SW 1271 (cell line): ENCODE results near the gene PYGB.
"Not testable (repeated sequence)": the region's sequence is repeated elsewhere in the genome, so short reads cannot be mapped to it uniquely, and the experiment has no call there.

ENCODE experiments used
- DNase-seq, 2 experiments: peaks; one replicate each; lab custom pipeline; 2025; lab: John Stamatoyannopoulos, UW

PYGB gene

DNA sequence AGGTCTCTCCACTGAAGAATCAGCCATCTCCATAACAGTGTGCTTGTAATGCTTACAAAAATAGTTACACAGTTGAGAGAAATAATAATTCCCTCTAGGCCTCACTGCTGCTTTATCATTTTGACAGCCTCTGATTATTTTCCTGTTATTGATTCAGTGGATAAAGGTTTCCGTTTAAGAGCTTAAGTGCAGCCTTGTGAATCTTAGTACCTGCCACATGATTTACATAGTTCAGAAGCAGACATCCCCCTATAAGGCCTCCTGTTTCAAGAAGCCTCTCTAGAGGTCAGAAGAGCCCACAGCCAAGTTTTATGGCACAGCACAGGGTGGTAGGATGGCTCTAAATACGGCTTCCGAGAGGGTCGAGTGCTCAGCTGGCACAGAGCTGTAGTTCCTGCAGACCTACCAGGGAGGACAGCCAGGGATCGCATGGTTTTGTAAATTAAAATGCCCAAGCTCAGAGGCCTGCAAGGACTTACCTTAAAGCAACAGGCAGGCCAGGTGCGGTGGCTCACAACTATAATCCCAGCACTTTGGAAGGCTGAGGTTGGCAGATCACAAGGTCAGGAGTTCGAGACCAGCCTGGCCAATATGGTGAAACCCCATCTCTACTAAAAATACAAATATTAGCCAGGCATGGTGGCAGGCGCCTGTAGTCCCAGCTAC lies 17.6 kb upstream of the PYGB start:
- DNase-seq, result no peak

DNA sequence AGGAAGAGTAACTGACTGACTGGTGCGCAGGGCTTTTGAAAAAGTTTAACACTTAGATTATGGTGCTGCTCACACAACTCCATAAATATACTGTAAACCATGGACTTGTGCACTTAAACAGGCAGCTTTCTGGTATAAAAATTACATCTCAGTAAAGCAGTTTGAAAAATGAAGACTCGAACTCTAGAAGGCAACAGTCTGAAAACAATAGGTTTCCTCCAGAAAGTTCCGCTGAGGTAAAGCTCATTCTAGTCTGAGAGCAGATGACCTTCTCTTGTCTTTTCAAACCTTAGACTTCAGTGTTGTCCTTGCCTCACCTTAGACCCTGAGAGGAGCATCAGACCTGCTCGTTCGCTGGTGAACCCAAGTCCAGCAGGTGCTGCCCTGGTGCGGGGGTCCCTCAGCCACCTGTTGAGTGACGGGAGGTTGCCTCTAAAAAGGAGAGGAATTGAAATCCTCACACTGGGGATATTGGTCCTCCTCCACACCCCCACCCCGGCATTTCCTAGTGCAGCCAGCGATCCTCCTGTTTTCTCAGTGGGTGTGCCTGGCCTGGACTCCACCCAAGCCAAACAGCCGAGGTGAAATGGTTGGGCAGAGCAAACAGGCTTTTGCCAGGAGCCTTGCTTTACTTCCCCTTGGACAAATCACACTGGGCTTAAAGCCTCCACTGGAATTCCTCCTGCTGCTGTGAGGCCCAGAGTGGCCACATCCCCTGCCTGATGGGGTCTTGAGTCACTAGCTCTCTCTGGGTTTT lies 14.7 kb upstream of the PYGB start:
- peak in 1 of 2 experiments; percentile 21 for DNase-seq

DNA sequence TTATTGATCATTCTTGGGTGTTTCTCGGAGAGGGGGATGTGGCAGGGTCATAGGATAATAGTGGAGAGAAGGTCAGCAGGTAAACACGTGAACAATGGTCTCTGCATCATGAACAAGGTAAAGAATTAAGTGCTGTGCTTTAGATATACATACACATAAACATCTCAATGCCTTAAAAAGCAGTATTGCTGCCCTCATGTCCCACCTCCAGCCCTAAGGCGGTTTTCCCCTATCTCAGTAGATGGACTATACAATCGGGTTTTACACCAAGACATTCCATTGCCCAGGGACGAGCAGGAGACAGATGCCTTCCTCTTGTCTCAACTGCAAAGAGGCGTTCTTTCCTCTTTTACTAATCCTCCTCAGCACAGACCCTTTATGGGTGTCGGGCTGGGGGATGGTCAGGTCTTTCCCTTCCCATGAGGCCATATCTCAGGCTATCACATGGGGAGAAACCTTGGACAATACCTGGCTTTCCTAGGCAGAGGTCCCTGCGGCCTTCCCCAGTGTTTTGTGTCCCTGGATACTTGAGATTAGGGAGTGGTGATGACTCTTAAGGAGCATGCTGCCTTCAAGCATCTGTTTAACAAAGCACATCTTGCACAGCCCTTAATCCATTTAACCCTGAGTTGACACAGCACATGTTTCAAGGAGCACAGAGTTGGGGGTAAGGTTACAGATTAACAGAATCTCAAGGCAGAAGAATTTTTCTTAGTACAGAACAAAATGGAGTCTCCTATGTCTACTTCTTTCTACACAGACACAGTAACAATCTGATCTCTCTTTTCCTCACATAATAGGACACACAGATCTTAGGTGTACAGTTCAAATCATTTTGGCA lies 13.7 kb upstream of the PYGB start:
- not testable (repeated sequence) for DNase-seq

DNA sequence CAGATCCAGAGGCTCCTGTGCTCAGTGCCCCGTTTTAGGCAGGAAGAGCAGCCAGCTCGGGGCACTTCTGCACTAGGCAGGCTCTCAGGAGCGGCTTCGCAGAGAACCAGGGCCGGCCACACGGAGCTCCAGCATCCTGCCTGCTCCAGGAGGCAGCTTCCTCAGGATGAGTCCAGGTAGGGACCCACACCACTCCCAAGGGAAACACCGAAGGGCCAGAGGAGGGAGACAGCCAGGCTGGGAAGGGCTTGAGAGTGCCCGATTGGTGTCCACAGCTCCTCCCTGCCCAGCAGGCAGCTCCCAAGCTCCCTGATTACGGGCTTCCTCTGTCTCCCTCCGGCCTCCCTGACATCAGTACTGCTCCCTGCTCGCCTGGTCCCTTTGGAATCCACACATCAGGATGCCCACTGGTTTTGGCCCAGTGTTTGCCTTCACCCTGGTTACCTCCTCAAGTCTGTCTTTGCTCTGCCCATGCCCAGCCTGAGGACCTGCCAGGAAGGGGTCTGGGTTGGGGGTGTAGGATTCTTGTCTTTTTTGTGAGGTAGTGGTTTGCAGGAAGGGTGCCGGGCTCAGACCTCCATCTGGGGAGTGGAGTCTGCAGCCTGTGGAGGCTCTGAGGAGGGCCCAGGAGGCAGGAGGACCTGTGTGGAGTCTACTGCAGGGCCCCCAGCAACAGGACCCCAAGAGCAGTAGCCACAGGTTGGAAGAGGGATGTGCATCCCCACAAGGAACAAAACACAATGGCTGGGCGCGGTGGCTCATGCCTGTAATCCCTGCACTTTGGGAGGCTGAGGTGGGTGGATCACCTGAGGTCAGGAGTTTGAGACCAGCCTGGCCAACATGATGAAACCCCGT lies 11.2 kb upstream of the PYGB start:
- DNase-seq, result no peak

DNA sequence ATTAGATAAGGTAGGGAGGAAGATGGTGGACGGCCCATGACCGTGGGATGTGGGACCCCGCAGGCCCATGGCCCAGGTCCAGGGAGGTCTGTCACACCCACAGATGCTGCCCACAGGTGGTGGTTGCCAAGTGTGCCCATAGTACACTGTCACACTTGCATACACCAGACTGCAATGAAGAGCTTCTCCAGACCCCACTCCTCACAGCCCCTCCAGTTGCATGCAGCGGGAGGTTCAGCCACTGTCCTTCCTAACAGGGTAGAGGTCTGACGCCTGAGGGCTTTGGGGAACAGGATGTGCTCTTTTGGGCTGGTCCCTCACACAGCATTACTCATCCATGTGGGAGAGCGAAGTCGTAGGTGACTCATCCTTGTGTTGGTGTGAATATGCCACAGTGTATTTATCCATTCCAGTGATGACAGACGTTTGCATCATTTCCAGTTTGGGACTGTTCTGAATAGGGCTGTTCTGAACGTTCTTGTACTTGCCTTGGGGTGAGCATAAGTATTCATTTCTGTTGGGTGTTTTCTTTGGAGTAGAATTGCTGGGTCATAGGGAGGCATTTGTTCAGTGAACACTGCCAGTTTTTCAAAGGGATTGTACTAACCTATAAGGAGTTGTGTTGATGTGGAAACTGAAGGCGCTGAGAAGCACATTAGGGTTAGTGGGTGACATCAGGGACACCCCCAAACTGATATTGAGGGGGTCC lies 10.1 kb upstream of the PYGB start:
- peak; percentile 97 to 99 for DNase-seq

DNA sequence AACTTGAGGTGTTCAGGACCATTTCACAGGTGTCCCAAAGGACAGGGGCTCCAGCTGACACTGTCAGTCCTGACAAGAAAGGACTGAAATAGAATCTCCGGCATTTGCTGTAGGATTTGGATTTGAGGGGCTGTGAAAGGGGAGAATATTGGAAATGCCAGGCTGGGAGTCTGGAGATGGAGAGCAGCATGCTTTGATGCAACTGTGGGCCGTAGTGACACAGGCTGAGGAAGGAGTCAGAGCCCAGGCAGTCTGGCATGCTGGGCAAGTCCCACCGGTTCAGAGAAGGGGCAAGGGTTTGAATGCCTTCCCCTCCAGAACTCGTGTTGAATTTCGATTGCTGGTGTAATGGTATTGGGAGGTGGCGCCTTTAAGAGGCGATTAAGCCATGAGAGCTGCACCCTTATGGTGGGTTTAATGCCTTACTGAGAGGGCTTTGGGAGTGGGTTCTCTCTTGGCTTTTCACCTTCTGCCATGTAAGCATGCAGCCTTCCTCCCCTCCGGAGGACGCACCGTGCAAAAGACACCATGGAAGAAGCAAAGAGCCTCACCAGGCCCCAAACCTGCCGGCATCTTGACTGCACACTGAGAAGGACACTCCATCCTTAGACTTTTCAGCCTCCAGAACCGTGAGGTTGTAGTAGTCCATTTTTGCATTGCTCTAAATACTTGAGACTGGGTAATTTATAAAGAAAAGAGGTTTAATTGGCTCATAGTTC lies 9.4 kb upstream of the PYGB start:
- DNase-seq, result no peak

DNA sequence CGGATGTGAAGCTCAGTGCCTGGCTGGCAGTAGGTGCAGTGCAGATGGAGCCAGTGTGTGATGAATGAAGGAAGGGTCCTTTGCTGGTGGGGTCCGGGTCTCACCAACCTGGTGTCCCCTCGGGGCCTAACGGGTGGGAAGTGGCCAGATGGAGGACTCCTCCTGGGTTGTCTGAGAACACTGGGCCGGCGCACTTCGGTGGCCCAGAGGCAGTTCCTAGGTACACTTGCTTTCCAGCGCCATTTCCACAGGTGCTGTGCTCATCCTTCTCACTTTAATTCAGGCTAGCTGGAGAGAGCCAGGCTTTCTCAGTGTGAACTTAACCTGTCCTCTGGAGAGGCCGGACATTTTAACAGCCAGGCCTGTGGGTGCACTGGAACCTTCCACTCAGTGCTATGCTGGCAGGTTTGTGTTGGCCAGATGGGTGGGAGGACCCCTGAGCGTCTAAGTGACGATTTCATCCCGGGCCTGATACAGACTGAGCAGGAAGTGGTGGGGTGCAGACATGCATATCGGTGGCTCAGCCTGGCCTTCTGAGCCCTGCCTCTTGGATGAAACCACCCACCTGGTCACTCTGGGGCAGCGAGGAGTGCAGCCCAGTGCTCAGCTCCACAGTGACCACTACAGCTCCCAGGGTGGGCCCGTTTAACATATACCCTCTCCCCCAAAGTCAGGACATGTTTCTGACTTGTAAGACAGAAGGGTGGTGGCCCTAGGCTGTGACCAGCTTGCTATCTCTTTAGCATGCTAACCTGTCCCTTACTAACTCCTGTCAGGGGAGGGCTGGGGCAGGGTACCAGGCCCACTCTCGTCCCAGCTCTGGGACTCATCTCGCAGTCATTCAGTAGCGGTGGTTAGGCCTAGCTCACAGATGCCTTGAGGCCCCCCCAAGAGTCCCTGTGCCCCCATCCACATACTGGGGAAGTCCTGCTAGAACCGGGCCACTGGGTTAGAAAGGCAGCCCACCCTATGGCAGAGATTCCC lies 8.2 kb upstream of the PYGB start:
- DNase-seq, result no peak

DNA sequence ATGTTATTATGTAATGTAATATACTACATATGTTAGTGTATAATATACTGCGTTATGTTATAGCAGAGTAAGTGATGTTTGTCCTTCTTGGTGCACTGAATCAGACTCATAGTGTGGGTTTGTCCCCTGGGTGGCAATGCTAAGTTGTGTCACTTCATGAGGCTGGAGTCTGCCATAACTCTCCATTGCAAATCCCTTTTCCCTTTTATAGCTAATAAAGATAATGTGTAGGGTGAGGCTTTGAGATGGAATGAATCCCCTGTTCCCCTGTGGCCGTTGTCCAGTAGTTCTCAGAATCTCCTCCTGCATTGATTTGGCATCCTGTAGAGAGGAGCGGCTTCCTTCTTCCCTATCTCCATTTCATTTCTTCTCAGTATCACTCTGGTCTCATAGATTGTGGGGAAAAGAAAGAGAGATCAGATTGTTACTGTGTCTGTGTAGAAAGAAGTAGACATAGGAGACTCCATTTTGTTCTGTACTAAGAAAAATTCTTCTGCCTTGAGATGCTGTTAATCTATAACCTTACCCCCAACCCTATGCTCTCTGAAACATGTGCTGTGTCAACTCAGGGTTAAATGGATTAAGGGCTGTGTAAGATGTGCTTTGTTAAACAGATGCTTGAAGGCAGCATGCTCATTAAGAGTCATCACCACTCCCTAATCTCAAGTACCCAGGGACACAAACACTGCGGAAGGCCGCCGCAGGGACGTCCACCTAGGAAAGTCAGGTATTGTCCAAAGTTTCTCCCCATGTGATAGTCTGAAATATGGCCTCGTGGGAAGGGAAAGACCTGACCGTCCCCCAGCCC lies 6.8 kb upstream of the PYGB start:
- DNase-seq, result not testable (repeated sequence)

DNA sequence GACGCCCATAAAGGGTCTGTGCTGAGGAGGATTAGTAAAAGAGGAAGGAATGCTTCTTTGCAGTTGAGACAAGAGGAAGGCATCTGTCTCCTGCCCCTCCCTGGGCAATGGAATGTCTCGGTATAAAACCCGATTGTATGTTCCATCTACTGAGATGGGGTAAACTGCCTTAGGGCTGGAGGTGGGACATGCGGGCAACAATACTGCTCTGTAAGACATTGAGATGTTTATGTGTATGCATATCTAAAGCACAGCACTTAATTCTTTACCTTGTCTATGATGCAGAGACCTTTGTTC lies 6.3 kb upstream of the PYGB start:
- DNase-seq, result not testable (repeated sequence)

DNA sequence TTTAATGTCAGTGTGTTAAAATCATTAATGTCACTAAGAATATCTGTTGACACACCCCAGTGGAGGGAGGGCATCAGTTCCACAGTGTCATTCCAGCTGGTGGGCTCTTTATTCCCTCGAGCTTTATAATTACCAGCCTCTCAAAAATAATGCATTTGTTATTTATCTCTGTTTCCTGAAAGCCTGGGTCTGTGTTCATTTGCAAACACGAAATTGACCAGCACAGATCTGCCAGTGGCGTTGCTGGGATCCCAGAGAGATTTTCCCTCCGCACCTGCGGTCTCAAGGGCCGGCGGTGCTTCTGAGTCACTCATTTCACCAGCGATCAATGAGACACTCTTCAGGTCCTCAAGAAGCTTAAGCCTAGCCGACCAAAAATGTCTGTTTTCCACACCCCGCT lies 5.7 kb upstream of the PYGB start:
- DNase-seq, result no peak

DNA sequence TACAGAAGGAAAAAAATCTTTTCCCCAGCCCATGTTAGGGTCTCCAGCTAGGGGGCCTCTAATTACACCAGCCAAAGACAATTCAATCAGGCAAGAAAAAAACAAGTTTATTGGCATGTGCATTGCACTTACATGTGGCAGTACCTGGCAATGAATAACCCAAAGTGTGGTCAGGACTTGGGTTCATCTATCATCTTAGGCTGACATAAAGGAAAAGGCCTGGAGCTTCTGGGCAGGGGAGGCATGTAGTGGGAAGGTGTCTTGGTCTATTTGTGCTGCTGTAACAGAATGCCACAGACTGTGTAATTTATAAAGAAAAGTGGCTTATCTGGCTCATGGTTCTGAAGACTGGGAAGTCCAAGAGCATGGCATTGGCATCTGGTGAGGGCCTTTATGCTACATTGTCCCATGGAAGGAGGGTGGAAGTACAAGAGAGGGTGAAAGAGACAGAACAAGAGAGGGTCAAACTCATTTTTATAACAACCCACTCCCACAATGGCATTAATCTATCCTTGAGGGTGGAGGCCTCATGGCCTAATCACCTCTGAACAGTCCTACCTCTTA lies 4.4 kb upstream of the PYGB start:
- DNase-seq, result no peak

DNA sequence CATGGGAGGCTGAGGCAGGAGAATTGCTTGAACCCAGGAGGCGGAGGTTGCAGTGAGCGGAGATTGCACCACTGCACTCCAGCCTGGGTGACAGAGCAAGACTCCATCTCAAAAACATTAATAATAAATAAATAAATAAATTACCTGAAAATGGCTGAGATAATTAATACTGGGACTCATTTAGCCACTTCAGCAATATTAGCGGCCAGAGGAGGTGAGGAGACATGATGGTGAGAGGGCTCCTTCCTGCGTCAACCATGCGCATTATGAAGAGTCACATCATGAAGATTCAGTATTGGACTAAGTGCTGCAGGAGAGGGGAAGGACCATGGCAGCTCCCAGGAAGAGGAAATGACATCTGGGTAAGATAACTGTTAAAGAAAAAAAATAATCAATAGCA lies 2.9 kb upstream of the PYGB start:
- no peak for DNase-seq

DNA sequence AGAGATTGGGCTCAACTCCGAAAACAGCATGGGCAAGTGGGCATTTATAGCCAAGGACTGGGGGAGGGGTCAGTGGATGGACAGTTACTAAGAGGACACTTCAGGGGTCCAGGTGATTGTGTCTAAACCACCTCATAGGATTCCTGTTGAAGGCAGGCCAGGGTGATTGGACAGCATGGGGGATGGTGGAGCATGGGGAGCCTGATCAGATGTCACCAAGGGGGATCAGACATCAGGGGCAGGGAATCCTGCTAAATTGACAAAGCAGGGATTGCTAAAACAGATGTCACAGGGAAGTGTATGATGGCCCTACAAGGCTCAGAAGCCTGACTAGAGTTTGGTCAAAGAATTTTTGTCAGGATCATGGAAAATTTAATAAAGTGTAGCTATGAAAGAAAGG lies 2.4 kb upstream of the PYGB start:
- no peak for DNase-seq

DNA sequence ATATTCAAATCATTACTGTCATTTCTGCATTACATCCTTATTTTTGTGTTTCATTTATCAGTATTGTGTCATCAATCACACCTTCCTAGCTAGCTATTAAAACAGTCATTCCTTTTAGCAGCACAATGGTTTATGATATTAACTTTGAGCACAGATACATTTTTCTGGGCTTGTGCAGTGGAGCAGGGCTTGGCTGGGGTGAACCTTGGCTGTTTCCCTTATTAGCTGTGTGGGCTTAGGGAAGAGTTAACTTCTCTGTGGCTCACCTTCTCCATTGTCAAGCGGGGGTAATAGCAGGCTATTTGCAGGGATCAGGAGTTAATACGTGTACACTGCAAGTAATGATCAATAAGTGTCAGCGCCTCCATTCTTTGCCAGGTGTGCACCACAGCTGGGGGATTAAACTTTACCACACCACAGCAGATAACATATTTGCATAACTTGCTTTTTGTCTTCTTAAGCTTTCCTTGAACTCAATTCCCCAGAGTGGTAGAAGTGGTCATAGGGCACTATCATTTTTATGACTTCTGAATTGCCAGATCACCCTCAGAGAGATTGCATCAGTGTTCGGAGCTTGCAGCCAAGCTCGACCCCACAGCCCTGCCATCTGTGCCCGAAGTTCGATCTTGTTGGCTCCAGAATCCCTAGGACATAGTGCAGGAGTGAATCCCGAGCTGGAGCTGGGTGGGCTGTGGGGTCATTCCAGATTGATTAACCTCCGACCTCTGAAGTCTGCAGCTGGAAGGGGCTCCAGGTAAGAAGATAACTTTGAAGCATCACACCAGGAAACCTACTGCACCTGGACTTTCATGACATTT lies 1.5 kb upstream of the PYGB start:
- DNase-seq, result no peak

DNA sequence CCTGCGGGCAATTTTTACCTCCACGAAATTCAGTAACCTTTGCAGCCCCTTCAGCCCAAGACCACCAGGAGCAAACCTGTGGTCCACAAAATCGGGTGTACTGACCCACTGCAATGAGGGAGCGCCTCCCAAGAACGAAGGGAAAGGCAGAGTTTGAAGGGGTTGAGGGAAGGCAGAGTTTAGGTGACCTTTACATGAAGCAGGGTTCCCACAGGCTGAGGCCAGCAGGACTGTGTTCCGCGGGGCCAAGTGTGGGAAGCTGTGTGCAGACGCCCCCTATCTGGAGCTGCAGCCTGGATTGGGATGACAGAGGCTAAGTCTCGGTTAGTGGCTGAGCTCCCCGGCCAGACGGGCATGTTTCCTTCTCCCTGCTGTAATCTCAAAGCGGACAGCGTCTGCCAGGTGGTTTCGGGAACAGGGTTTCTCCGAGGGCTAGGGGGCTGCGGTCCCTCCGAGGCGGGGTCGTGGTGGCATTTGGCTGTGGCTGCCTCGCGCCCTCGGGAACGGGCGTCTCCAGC lies 826 bp upstream of the PYGB start:
- peak; percentile 53 to 79 for DNase-seq

DNA sequence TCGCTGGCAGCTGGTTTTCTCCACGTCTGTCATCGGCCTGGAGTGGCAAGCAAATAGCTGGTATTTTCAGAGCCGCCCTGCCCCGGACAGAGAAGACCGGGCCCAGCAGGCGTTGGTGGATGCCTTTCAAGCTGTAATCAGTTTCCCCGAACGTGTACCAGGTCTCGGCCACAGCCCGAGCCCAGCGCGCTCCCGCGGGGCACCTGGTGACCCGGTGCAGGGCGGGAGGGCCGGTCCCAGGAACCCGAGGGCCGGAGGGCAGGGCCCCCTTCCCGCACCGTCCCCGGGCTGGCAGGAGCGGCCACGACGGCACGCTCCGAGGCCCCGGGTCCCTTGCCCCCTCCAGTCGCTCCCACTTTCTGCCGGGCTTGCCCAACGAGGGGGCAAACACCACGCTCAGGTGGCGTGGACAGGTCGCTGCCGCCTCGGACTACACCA lies 348 bp upstream of the PYGB start:
- DNase-seq, result peak in 1 of 2 experiments; percentile 70

DNA sequence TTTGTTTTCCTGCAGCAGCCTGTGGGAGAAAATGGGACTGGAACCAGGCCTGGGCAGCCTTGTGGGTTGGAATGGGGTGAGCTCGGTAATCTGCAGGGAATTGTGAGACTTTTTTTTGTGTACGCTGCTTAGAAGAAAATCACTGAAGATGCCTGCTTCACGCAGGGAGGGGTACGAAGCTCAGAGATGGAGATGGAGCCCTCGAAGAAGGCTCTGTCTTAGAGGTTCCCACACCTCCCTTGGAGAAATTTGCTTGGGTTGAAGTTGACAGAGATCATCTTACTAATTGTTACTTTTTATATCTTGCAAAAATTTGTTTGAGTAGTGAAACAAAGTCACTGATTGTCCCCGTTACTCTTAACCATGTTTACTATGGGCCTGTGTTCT lies 894 bp downstream of the PYGB start:
- peak in 1 of 2 experiments; percentile 26 for DNase-seq
